RWPE2 (cell line): ENCODE measurements around the gene BMPR2.
"Not testable (repeated sequence)": the region's sequence is repeated elsewhere in the genome, so short reads cannot be mapped to it uniquely, and the experiment has no call there.

Source experiments
- ATAC-seq: fragments of 200-7000 bp; cut with Tn5 transposase; 3 replicates; pipeline ENCODE4 v1.9.1; 2021; ENCODE audit warnings: low read depth
- DNase-seq: peaks from one replicate; pipeline ENCODE4 v3.0.0-alpha.2; 2020; ENCODE audit warnings: low spot score
- H3K27ac ChIP-seq: fragments of 450-650 bp; 2 replicates; pipeline ENCODE4 v1.5.1; 2017; ENCODE audit warnings: mild to moderate bottlenecking; ENCODE audit not compliant: poor library complexity, severe bottlenecking
- H3K27me3 ChIP-seq: fragments of 250-450 bp; sonication (Bioruptor Pico); 2 replicates; pipeline ENCODE4 v1.5.1; 2021; ENCODE audit warnings: mild to moderate bottlenecking, moderate library complexity; ENCODE audit not compliant: insufficient read depth, poor library complexity, severe bottlenecking
- H3K36me3 ChIP-seq: fragments of 250-450 bp; sonication (Bioruptor Pico); 2 replicates; pipeline ENCODE4 v1.5.1; 2020; ENCODE audit warnings: low read depth, mild to moderate bottlenecking, moderate library complexity
- H3K4me1 ChIP-seq: fragments of 250-450 bp; sonication (Bioruptor Pico); 2 replicates; pipeline ENCODE4 v1.5.1; 2021; ENCODE audit warnings: mild to moderate bottlenecking, moderate library complexity; ENCODE audit not compliant: insufficient read depth, poor library complexity, severe bottlenecking
- H3K4me3 ChIP-seq: fragments of 250-450 bp; sonication (Bioruptor Pico); 2 replicates; pipeline ENCODE4 v1.5.1; 2021; ENCODE audit warnings: mild to moderate bottlenecking, moderate library complexity; ENCODE audit not compliant: severe bottlenecking
- H3K9me3 ChIP-seq: fragments of 250-450 bp; sonication (Bioruptor Pico); 2 replicates; pipeline ENCODE4 v1.5.1; 2021; ENCODE audit warnings: mild to moderate bottlenecking, moderate library complexity; ENCODE audit not compliant: severe bottlenecking
- TF ChIP-seq, protein P1 (sequence below): fragments of 450-650 bp; IDR thresholded peaks from one replicate; pipeline ENCODE4 v1.5.1; 2017; ENCODE audit warnings: mild to moderate bottlenecking, moderate library complexity; ENCODE audit not compliant: poor library complexity, severe bottlenecking

Gene BMPR2

DNA sequence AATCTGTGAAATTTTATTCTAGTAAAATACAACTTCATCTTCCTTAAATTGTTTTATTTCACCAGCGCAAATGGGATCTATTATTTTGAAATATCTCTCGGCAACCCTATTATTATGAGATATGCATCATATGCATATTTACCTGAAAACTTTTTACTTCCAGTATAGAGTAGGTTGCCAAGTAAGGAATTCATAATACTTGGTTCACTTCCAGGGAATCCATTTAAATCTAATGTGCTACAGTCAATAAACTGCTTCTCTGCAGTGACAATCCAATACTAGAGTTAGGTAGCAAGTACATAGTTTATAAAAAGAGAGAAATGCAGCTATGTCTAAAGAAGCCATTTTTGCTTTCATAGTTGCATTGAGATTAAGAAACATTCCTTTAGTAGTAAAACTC, 169.8 kb downstream of the BMPR2 start:
- Histone ChIP-seq H3K9me3 (no peaks in the 10 kb centered on the region), H3K27me3 (no peaks in the 10 kb centered on the region), H3K4me3 (no peak overlapping the region), H3K27ac (no peak overlapping the region), H3K4me1 (peaks cover 3% of the 10 kb centered on the region), H3K36me3 (0 out of 2 replicates have a peak, but pooled peaks cover 10% of the 10 kb centered on the region)
- DNase-seq = no peak
- ATAC-seq = no peak
- TF ChIP-seq, protein P1, sequence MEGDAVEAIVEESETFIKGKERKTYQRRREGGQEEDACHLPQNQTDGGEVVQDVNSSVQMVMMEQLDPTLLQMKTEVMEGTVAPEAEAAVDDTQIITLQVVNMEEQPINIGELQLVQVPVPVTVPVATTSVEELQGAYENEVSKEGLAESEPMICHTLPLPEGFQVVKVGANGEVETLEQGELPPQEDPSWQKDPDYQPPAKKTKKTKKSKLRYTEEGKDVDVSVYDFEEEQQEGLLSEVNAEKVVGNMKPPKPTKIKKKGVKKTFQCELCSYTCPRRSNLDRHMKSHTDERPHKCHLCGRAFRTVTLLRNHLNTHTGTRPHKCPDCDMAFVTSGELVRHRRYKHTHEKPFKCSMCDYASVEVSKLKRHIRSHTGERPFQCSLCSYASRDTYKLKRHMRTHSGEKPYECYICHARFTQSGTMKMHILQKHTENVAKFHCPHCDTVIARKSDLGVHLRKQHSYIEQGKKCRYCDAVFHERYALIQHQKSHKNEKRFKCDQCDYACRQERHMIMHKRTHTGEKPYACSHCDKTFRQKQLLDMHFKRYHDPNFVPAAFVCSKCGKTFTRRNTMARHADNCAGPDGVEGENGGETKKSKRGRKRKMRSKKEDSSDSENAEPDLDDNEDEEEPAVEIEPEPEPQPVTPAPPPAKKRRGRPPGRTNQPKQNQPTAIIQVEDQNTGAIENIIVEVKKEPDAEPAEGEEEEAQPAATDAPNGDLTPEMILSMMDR = no peak

DNA sequence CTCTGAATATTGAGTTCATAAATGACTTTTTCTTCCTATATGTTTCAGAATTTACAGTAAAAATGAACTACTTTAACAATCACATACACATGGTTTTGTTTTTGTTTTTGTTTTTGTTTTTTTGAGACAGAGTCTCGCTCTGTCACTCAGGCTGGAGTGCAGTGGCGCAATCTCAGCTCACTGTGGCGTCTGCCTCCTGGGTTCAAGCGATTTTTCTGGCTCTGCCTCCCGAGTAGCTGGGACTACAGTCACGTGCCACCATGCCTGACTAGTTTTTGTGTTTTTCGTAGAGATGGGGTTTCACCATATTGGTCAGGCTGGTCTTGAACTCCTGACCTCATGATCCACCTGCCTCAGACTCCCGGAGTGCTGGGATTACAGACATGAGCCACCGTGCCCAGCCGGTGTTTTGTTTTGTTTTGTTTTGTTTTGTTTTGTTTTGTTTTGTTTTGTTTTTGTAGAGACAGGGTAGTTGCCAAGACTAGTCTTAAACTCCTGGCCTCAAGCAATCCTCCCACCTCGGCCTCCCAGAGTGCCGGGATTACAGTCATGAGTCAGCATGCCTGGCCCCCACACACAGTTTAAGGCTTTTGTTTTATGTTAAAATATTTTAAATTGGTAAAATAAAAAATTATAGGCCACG, 170.5 kb downstream of the BMPR2 start:
- H3K9me3 ChIP-seq, DNase-seq, ATAC-seq: not testable (repeated sequence)

DNA sequence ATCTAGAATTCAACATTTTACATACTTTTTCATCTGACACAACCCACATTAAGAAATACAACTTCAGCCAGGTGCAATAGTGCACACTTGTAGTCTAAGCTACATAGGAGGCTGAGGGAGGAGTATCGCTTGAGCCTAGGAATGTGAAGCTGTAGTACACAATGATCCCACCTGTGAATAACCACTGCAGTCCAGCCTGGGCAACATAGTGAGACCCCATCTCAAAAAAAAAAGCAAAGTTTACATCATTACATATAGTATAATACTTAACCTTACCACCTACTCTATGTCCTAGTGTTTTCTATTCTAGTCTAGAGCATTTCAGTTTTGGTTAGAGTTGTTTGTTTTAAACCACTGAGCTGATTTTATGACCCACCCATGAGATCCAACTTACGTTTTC, 172.1 kb downstream of the BMPR2 start:
- Histone ChIP-seq H3K27ac (no peak overlapping the region), H3K36me3 (peaks cover 14% of the 10 kb centered on the region), H3K9me3 (no peaks in the 10 kb centered on the region), H3K4me1 (peaks cover 3% of the 10 kb centered on the region), H3K27me3 (no peaks in the 10 kb centered on the region), H3K4me3 (no peak overlapping the region)
- TF ChIP-seq, protein P1 = no peak
- ATAC-seq = no peak
- no peak for DNase-seq

More for the DNA sequence above, 170.5 kb downstream of the BMPR2 start:
- not testable (repeated sequence) for H3K27ac ChIP-seq, H3K27me3 ChIP-seq, H3K4me3 ChIP-seq, H3K4me1 ChIP-seq
- 0 out of 2 replicates have a peak, but pooled peaks cover 10% of the 10 kb centered on the region for H3K36me3 ChIP-seq

DNA sequence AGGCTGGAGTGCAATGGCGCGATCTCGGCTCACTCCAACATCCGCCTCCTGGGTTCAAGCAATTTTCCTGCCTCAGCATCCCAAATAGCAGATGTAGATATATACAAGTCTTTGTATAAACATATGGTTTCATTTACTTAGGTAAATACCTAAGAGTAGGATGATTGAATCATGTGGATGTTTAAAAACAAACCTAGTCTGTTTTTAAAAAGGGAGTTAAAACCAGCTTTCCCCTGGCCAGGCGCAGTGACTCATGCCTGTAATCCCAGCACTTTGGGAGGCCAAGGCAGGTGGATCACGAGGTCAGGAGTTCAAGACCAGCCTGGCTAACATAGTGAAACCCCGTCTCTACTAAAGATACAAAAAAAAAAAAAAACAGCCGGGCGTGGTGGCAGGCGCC, 174.9 kb downstream of the BMPR2 start:
- not testable (repeated sequence) for ATAC-seq

DNA sequence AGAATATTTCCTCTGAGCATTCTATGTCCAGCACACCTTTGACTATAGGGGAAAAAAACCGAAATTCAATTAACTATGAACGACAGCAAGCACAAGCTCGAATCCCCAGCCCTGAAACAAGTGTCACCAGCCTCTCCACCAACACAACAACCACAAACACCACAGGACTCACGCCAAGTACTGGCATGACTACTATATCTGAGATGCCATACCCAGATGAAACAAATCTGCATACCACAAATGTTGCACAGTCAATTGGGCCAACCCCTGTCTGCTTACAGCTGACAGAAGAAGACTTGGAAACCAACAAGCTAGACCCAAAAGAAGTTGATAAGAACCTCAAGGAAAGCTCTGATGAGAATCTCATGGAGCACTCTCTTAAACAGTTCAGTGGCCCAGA, 179.2 kb downstream of the BMPR2 start:
- Histone ChIP-seq H3K4me1 (no peaks in the 10 kb centered on the region), H3K36me3 (peaks cover 18% of the 10 kb centered on the region), H3K9me3 (no peaks in the 10 kb centered on the region), H3K27ac (no peak overlapping the region), H3K4me3 (no peak overlapping the region), H3K27me3 (no peaks in the 10 kb centered on the region)
- TF ChIP-seq, protein P1 = no peak
- ATAC-seq (no peak), DNase-seq (no peak)

More for the DNA sequence above, 174.9 kb downstream of the BMPR2 start:
- not testable (repeated sequence) for H3K27ac ChIP-seq, H3K4me1 ChIP-seq, DNase-seq, H3K4me3 ChIP-seq, H3K9me3 ChIP-seq, H3K27me3 ChIP-seq
- peaks cover 12% of the 10 kb centered on the region for H3K36me3 ChIP-seq

DNA sequence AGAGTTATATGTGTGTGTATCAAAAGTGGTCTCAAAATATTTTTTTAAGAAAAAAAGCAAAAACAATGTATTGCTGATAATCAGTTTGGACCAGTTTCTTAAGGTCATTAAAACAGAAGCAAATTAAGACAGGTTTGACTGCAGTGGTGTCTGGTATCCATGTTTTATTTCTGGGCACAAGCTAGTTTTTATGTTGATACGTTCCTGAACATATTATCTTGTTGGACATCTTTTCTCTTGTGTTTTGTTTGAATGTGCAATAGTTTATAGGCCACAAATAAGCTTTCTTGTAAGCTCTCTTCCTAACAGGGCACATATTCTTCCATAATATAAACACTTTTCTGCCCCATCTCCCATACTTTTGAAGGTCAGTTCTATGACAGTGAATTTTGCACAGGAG, 184.1 kb downstream of the BMPR2 start:
- Histone ChIP-seq H3K4me3 (no peak overlapping the region), H3K36me3 (peaks cover 15% of the 10 kb centered on the region), H3K27me3 (no peaks in the 10 kb centered on the region), H3K4me1 (no peaks in the 10 kb centered on the region), H3K9me3 (no peaks in the 10 kb centered on the region), H3K27ac (no peak overlapping the region)
- ATAC-seq (no peak), DNase-seq (no peak)
- TF ChIP-seq, protein P1 = no peak
